Upper lobe of left lung (tissue), 6 donors: ENCODE results near the gene RLIM. TPM values are rescaled to one million over a fixed set of nuclear protein-coding genes. Genes with fewer than 3 reads are reported as not detected.

Experiments used
- ATAC-seq, 2 donors: fragments of 200-7000 bp; cut with Tn5 transposase; one replicate each; pipeline ENCODE4 v1.9.1; 2022; ENCODE audit warnings: mild to moderate bottlenecking in 2 of 2, moderate library complexity in 2 of 2; ENCODE audit not compliant: low FRiP score in 2 of 2
- DNase-seq, 2 donors: peaks; one replicate each; pipeline ENCODE4 v3.0.0-alpha.2; 2019 to 2020
- H3K27ac ChIP-seq, 4 donors: fragments of 200-600 bp; sonication (generic); one replicate each; pipeline ENCODE4 v1.5.1; 2016 to 2019
- H3K27me3 ChIP-seq, 4 donors: fragments of 200-600 bp; sonication (generic); one replicate each; pipeline ENCODE4 v1.5.1; 2017 to 2019
- H3K36me3 ChIP-seq, 4 donors: fragments of 200-600 bp; sonication (generic); one replicate each; pipeline ENCODE4 v1.5.1; 2016 to 2019
- H3K4me1 ChIP-seq, 4 donors: fragments of 200-600 bp; sonication (generic); one replicate each; pipeline ENCODE4 v1.5.1; 2018 to 2019
- H3K4me3 ChIP-seq, 4 donors: fragments of 200-600 bp; sonication (generic); one replicate each; pipeline ENCODE4 v1.5.1; 2017 to 2019; ENCODE audit warnings: mild to moderate bottlenecking in 2 of 4, moderate library complexity in 1 of 4
- H3K9me3 ChIP-seq, 4 donors: fragments of 200-600 bp; sonication (generic); one replicate each; pipeline ENCODE4 v1.5.1; 2018 to 2019
- EP300 ChIP-seq, 4 donors: sonication (generic); formaldehyde crosslinking; IDR thresholded peaks; one replicate each; pipeline ENCODE4 v1.5.1; 2017; ENCODE audit warnings: antibody characterized with exemption in 4 of 4, control low read depth in 2 of 4
- POLR2A ChIP-seq, 4 donors: fragments of 450-650 bp; IDR thresholded peaks; one replicate each; pipeline ENCODE4 v1.5.1; 2016 to 2017; ENCODE audit warnings: antibody characterized with exemption in 4 of 4, mild to moderate bottlenecking in 2 of 4
- POLR2AphosphoS5 ChIP-seq, 2 donors: sonication (generic); formaldehyde crosslinking; IDR thresholded peaks; one replicate each; pipeline ENCODE4 v1.5.1; 2017; ENCODE audit warnings: antibody characterized with exemption in 2 of 2
- WGBS, 2 donors: methylation state at CpG; one replicate each; pipeline ENCODE4 v1.1.5; 2017 to 2018; 5-methylcytosine and 5-hydroxymethylcytosine counted together
- total RNA-seq, 6 donors: library from RNA; depleted of rRNA in 4 of 6; stranded (reverse); fragments of >200 nt in 4 of 6; gene quantifications; one replicate each; pipeline versions ENCODE4 v1.1.0 to v1.2.1, GENCODE V29; 2016 to 2021
- TF ChIP-seq, protein P1 (sequence below), 6 experiments: fragments of 450-650 bp in 4 of 6; fragments of 200-600 bp in 2 of 6; sonication (generic) in 2 of 6; IDR thresholded peaks; one replicate each; pipeline ENCODE4 v1.5.1; 2016 to 2019; ENCODE audit warnings: antibody characterized with exemption in 6 of 6
- donor health status: DM: no; HTN: no; CAD: no; lungs with moderate emphysema.
- donor health status: DM: no; HTN: yes; CAD: no; lungs with severe emphysema.

The RLIM gene
- total RNA-seq, 6 donors from 2014 or later, result 17.8 to 41.5 (median 29.7) TPM

DNA sequence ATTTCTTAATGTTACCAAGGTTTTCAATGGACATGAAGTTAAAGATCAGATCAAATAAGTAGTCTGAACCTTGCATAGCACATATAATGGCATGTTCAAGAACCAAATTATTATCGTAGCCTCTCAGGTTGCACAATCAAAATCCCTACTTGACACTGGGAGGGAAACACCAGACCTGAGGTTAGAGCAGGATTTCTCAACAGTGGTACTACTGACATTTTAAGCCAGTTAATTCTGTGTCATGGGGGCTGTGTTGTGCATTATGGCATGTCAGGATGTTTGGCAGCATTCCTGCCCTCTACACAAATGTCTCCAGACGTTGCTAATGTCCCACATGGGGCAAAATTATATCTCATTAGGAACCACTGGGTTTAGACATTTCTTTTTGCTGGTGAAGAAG lies 20.8 kb downstream of the RLIM start:
- Histone ChIP-seq H3K27me3 (no peaks in the 10 kb centered on the region), H3K4me3 (no peak overlapping the region), H3K27ac (no peak overlapping the region), H3K36me3 (peaks cover 0 to 51% (median 6%) of the 10 kb centered on the region in 4 donors), H3K9me3 (no peaks in the 10 kb centered on the region), H3K4me1 (no peaks in the 10 kb centered on the region)
- no peak for DNase-seq
- no peak for ATAC-seq
- no peak for TF ChIP-seq EP300 (IDR thresholded peaks at IDR 0.05)
- TF ChIP-seq POLR2A (IDR thresholded peaks at IDR 0.05), result no peak
- no peak for TF ChIP-seq POLR2AphosphoS5 (IDR thresholded peaks at IDR 0.05)
- TF ChIP-seq, protein P1, sequence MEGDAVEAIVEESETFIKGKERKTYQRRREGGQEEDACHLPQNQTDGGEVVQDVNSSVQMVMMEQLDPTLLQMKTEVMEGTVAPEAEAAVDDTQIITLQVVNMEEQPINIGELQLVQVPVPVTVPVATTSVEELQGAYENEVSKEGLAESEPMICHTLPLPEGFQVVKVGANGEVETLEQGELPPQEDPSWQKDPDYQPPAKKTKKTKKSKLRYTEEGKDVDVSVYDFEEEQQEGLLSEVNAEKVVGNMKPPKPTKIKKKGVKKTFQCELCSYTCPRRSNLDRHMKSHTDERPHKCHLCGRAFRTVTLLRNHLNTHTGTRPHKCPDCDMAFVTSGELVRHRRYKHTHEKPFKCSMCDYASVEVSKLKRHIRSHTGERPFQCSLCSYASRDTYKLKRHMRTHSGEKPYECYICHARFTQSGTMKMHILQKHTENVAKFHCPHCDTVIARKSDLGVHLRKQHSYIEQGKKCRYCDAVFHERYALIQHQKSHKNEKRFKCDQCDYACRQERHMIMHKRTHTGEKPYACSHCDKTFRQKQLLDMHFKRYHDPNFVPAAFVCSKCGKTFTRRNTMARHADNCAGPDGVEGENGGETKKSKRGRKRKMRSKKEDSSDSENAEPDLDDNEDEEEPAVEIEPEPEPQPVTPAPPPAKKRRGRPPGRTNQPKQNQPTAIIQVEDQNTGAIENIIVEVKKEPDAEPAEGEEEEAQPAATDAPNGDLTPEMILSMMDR (IDR thresholded peaks at IDR 0.05), result no peak
- WGBS, 2 donors, result 33 to 40% methylated on average over 2 of the region's 2 CpGs

DNA sequence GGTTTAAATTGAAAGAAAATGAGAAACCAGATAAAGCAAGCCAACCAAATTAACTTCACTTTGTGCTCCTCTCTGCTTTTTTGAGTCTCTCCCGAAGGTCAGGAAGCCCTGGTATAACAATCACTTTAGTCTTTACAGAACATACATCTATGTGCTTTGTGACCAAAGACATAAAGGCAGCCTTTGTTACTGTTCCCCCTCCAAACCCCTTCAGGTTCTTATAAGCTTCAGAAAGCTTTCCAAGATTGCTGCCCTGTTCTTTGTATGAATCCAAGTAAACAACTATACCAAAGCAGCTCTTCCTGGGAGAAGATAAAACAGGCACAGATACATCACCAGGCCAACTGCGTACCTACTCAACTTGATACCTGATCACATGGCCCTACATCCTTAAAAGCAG lies 28.7 kb downstream of the RLIM start:
- TF ChIP-seq POLR2A (IDR thresholded peaks at IDR 0.05), result no peak
- TF ChIP-seq EP300 (IDR thresholded peaks at IDR 0.05), result no peak
- TF ChIP-seq POLR2AphosphoS5 (IDR thresholded peaks at IDR 0.05), result no peak
- TF ChIP-seq, protein P1 (IDR thresholded peaks at IDR 0.05), result no peak
- Histone ChIP-seq H3K36me3 (peaks cover 0 to 4% (median 2%) of the 10 kb centered on the region in 4 donors), H3K9me3 (no peaks in the 10 kb centered on the region), H3K4me3 (no peak overlapping the region), H3K27me3 (no peaks in the 10 kb centered on the region), H3K27ac (no peak overlapping the region), H3K4me1 (no peaks in the 10 kb centered on the region)
- 84 to 89% methylated on average over 2 of the region's 2 CpGs for WGBS, 2 donors
- DNase-seq (no peak), ATAC-seq (no peak)

GRCh38 chrX:74579597-74580198 lies 34.7 kb downstream of the RLIM start:
- Histone ChIP-seq H3K4me1 (no peaks in the 10 kb centered on the region), H3K9me3 (no peaks in the 10 kb centered on the region), H3K36me3 (no peaks in the 10 kb centered on the region), H3K4me3 (no peak overlapping the region), H3K27me3 (no peaks in the 10 kb centered on the region), H3K27ac (no peak overlapping the region)
- ATAC-seq (no peak), DNase-seq (no peak)
- 57 to 75% methylated on average over 3 of the region's 3 CpGs for WGBS, 2 donors
- TF ChIP-seq POLR2A (IDR thresholded peaks at IDR 0.05), result no peak
- TF ChIP-seq POLR2AphosphoS5 (IDR thresholded peaks at IDR 0.05), result no peak
- no peak for TF ChIP-seq EP300 (IDR thresholded peaks at IDR 0.05)
- TF ChIP-seq, protein P1 (IDR thresholded peaks at IDR 0.05), result no peak

- Histone ChIP-seq H3K9me3 (no peaks in the 10 kb centered on the region), H3K27ac (no peak overlapping the region), H3K4me1 (no peaks in the 10 kb centered on the region), H3K27me3 (no peaks in the 10 kb centered on the region), H3K36me3 (no peaks in the 10 kb centered on the region), H3K4me3 (no peak overlapping the region)
- ATAC-seq (no peak), DNase-seq (no peak)
- 86 to 93% methylated on average over 1 to 3 of the region's 3 CpGs for WGBS, 2 donors
- no peak for TF ChIP-seq EP300 (IDR thresholded peaks at IDR 0.05)
- TF ChIP-seq, protein P1 (IDR thresholded peaks at IDR 0.05), result no peak
- no peak for TF ChIP-seq POLR2A (IDR thresholded peaks at IDR 0.05)
- no peak for TF ChIP-seq POLR2AphosphoS5 (IDR thresholded peaks at IDR 0.05)
Observed at GRCh38 chrX:74578137-74578536, 36.3 kb downstream of the RLIM start.

DNA sequence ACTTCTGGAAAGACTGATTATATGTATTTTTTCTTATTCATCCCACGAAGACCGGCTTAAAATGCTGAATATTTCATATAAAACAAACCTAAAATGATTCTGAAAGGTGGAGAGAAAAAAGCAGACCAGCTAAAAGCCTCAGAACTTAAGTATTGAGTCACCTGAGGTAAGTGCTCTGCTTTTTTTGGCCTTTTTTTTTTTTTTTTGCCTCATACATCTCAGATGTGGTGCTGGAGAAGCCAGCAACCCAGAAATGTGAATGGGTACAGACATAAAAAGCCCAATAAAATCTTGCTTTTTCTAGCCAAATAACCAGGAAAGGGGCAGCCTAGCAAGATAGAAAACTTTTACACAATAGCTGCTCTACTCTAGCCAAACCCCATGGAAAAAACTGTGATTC lies 57.0 kb downstream of the RLIM start:
- TF ChIP-seq POLR2A (IDR thresholded peaks at IDR 0.05) (no peak), EP300 (IDR thresholded peaks at IDR 0.05) (no peak), POLR2AphosphoS5 (IDR thresholded peaks at IDR 0.05) (no peak)
- TF ChIP-seq, protein P1 (IDR thresholded peaks at IDR 0.05), result no peak
- no peak for ATAC-seq
- H3K27me3 ChIP-seq, result no peaks in the 10 kb centered on the region
- no peak for DNase-seq
- no peaks in the 10 kb centered on the region for H3K9me3 ChIP-seq
- H3K4me3 ChIP-seq, result no peak overlapping the region
- no peak overlapping the region for H3K27ac ChIP-seq
- H3K4me1 ChIP-seq, result no peaks in the 10 kb centered on the region
- H3K36me3 ChIP-seq, result no peaks in the 10 kb centered on the region
- 70 to 98% methylated on average over 2 of the region's 2 CpGs for WGBS, 2 donors
